BLaER1 (cell line): Measurements from ENCODE around the gene MAP2K3.
"Not testable (repeated sequence)": the region's sequence is repeated elsewhere in the genome, so short reads cannot be mapped to it uniquely, and the experiment has no call there.

ENCODE experiments used
- H3K27ac ChIP-seq: shearing (Covaris generic); formaldehyde crosslinking; 2 replicates; pipeline ENCODE4 v1.8.1; 2022
- H3K27me3 ChIP-seq: shearing (Covaris generic); formaldehyde crosslinking; 2 replicates; pipeline ENCODE4 v1.8.1; 2022
- H3K36me3 ChIP-seq: shearing (Covaris generic); formaldehyde crosslinking; 2 replicates; pipeline ENCODE4 v1.8.1; 2022
- H3K4me1 ChIP-seq: shearing (Covaris generic); formaldehyde crosslinking; 2 replicates; pipeline ENCODE4 v1.8.1; 2022
- H3K4me2 ChIP-seq: shearing (Covaris generic); formaldehyde crosslinking; 2 replicates; pipeline ENCODE4 v1.8.1; 2022
- H3K4me3 ChIP-seq: shearing (Covaris generic); formaldehyde crosslinking; 2 replicates; pipeline ENCODE4 v1.8.1; 2022
- H3K9ac ChIP-seq: shearing (Covaris generic); formaldehyde crosslinking; 2 replicates; pipeline ENCODE4 v1.8.1; 2022
- H3K9me3 ChIP-seq: shearing (Covaris generic); formaldehyde crosslinking; 2 replicates; pipeline ENCODE4 v1.8.1; 2022
- H4K20me1 ChIP-seq: shearing (Covaris generic); formaldehyde crosslinking; 2 replicates; pipeline ENCODE4 v1.8.1; 2022
- Cebpa-rat ChIP-seq: shearing (Covaris generic); IDR thresholded peaks from 2 replicates; pipeline ENCODE4 v1.8.1; 2022

Gene MAP2K3

DNA sequence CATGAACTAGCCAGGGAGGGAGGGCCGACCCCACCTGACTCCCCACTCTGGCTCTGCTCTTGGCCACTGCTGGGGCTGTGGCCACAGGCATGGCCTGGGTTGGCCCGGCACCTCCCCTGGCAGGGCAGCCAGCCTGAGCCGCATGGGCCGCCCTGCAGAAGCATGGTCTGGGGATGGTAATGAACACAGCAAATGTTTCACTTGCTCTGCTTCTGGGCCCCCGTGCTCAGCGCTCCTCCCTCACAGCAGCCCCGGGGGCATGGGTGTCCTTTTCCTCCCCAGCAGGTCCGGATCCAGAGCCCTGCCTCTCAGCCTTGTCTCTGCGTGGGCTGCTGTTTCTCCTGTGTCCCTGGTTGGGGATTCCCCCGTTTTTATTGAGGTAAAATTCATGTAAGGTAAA, 60.7 kb downstream of the MAP2K3 start:
- Histone ChIP-seq H3K4me1 (peaks cover 70% of the 10 kb centered on the region), H3K9ac (peak overlapping the region; percentile 67), H4K20me1 (no peaks in the 10 kb centered on the region), H3K4me3 (peak overlapping the region; percentile 39; the same call in 1 of the 2 replicates), H3K9me3 (no peaks in the 10 kb centered on the region), H3K4me2 (peak overlapping the region; percentile 81), H3K27me3 (no peaks in the 10 kb centered on the region), H3K36me3 (no peaks in the 10 kb centered on the region), H3K27ac (peak overlapping the region; percentile 79)
- TF ChIP-seq Cebpa-rat = no peak

- H3K36me3 ChIP-seq, H3K9me3 ChIP-seq, H4K20me1 ChIP-seq, H3K9ac ChIP-seq, H3K4me2 ChIP-seq, H3K27ac ChIP-seq, H3K27me3 ChIP-seq, H3K4me3 ChIP-seq: not testable (repeated sequence)
- H3K4me1 ChIP-seq = peaks cover 73% of the 10 kb centered on the region
These were observed 61.6 kb downstream of the MAP2K3 start for GRCh38 chr17:21346107-21346506.

DNA sequence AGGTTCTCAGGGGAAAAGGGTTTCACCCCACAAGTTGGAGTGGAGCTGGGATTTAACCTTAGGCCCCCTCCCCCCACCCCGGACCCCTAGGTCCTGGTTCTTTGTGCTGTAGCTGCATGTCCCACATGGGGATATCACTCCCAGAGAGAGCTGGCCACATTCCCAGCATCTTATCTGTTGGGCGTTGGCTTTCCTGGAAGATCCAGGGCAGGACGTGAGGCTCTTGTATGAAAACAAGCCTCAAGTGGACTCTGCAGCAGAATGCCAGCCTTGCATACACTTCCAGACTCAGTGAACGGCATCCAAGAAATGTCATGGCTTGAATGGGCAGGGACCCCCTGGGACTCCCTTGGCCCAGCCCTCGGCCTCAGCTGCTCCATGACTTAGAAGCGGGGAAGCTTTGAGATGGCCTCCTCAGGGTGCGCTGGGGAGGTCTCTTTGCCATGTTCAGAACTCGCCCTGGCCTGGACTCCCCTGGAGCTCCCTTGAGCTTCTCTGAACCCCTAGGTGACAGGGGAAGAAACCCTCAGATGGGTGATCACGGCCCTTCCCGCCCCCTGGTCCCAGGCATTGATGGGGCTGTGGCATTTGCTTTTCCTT, 62.2 kb downstream of the MAP2K3 start:
- H4K20me1 ChIP-seq, H3K36me3 ChIP-seq, H3K9me3 ChIP-seq, H3K9ac ChIP-seq, H3K4me3 ChIP-seq, H3K27me3 ChIP-seq: not testable (repeated sequence)
- peaks cover 73% of the 10 kb centered on the region for H3K4me1 ChIP-seq
- peak overlapping the region; percentile 63 for H3K4me2 ChIP-seq
- H3K27ac ChIP-seq = peak overlapping the region; percentile 65

DNA sequence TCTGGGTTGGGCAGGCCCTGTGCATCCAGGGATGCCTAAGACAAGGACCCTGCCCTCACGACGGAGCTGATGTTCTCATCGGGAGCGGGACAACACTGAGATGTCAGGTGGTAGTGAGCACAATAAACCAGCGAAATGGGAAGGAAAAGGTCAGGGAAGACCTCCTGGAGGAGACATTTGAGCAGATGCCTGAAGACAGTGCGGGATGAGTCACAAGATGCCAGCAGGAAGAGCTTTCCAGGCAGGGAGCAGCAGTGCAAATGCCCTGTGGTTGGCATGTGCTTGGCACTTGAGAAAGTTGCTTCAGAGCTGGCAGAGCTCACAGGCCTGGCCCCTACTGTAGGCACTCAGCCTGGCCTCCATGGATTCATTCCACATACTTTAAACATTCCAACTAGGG, 63.1 kb downstream of the MAP2K3 start:
- H3K4me3 ChIP-seq, H3K27me3 ChIP-seq, H3K27ac ChIP-seq, H3K9ac ChIP-seq, H3K4me2 ChIP-seq, H3K9me3 ChIP-seq, H4K20me1 ChIP-seq, H3K36me3 ChIP-seq: not testable (repeated sequence)
- H3K4me1 ChIP-seq = peaks cover 76% of the 10 kb centered on the region

GRCh38 chr17:21348081-21348925, 63.8 kb downstream of the MAP2K3 start:
- H4K20me1 ChIP-seq, H3K36me3 ChIP-seq, H3K27me3 ChIP-seq, H3K9me3 ChIP-seq, H3K9ac ChIP-seq, H3K4me3 ChIP-seq: not testable (repeated sequence)
- Histone ChIP-seq H3K27ac (peak overlapping the region; percentile 65; the same call in 1 of the 2 replicates), H3K4me1 (peaks cover 80% of the 10 kb centered on the region), H3K4me2 (peak overlapping the region; percentile 50)

DNA sequence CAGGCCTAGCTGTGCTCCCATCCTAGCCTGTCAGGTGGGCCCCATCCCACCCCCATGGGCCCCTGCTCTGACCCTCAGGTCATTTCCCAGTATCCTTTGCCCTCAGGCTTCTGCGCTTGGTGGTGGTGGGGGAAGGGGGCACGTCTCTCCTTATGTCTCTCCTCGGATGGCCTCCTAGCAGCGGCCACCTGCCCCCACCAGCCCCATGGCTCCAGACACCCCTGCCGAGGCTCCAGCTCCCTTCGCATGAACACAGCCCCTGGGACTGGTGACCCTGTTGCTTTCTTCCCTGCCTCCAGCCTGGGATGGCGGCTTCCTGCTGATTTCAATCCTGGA, 64.4 kb downstream of the MAP2K3 start:
- not testable (repeated sequence) for H3K4me3 ChIP-seq, H3K27me3 ChIP-seq, H4K20me1 ChIP-seq, H3K36me3 ChIP-seq, H3K9ac ChIP-seq, H3K9me3 ChIP-seq
- Histone ChIP-seq H3K27ac (0 out of 2 replicates have a peak overlapping the region, but pooled peaks have one; percentile 65), H3K4me1 (peaks cover 79% of the 10 kb centered on the region), H3K4me2 (peak overlapping the region; percentile 50)

DNA sequence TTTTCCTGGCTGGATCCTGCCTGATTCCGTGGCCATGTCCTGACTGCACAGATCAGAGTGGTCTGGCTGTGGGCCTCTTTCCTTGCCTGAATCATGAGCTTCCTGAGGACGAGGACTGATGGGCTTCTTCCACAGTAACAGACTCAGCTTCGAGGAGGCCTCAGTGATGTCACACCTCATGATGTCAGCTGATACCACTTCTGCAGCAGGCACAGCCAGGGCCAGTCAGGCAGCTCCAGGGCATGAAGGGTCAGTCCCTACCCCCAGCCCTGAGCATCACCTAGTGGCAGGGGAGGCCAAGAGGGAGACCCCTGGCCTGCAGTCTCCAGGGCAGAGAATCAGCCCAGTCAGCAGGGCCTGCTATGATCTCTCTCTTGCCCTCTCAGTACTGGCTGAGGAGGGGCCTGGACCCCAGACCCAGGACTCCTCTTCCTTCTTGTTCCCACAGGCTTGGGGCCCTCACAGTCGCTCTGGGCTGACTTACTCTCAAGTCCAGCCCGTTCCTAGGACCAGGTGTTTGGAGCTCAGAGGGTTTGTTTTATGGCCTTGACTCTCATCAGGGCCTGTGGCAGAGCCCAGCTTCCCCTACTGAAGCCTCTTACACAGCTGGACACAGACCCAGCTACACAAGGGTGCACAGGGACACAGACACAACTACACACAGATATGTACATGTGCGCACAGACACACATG, 65.0 kb downstream of the MAP2K3 start:
- not testable (repeated sequence) for H3K36me3 ChIP-seq, H4K20me1 ChIP-seq, H3K9me3 ChIP-seq, H3K4me3 ChIP-seq, H3K27me3 ChIP-seq
- Histone ChIP-seq H3K9ac (peak overlapping the region; percentile 69), H3K4me1 (peaks cover 74% of the 10 kb centered on the region), H3K27ac (peak overlapping the region; percentile 91), H3K4me2 (peak overlapping the region; percentile 81)

DNA sequence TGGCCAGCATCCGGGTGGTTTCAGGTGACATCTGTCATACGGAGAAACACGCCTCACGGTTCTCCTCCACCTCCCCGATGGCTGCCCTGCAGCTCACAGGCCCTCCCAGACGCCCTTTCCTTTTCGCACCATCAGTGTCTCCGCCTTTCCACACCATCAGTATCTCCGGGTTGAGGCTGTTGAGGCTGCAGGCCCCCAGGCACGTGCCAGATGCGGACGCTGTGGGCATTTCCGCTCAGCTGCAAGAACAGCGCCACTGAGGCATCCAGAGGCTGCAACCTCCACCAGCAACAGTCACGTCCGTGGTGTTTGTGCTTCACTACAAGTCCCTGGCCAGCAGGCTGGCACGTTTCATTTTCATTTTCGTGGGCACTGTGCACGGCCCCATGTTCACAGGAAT, 66.0 kb downstream of the MAP2K3 start:
- H3K9ac ChIP-seq = 0 out of 2 replicates have a peak overlapping the region, but pooled peaks have one; percentile 29
- peaks cover 65% of the 10 kb centered on the region for H3K4me1 ChIP-seq
- not testable (repeated sequence) for H3K4me3 ChIP-seq, H3K27me3 ChIP-seq, H3K9me3 ChIP-seq, H4K20me1 ChIP-seq, H3K36me3 ChIP-seq
- peak overlapping the region; percentile 66 for H3K27ac ChIP-seq
- peak overlapping the region; percentile 70 for H3K4me2 ChIP-seq

DNA sequence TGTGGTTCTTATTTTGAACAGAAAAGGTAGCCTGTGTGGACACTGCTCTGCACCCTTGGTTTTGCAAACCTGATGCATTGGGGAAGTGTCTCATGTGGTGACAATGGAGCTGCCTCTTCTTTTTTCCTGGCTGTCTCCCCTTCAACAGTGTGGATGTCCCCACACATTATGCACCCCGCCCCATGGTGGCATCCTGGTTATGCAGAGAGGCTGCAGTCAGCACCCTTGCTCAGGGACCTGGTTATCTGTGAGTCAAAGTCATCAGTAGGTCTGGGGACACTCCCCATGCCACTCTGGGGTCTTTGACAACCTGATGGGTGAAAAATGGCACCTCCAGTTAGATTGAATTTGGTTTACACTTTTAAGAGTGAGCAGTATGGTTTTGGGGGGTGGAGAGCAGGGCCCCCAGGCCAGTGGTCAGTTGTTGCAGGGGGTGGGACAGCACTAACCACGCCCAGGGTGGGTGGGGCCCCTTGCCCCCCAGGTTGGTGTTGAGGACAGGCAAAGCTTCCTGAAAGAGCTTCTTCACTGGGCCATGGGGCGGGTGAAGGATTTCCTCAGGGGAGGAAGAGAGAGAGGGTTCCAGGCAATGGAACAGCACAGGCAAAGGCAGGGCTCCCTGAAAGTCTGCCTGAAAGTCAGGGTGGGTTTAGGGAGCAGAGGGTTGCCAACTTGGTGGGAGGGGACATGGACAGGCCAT, 67.0 kb downstream of the MAP2K3 start:
- peak overlapping the region; percentile 70 for H3K4me2 ChIP-seq
- no peaks in the 10 kb centered on the region for H3K9me3 ChIP-seq
- no peaks in the 10 kb centered on the region for H4K20me1 ChIP-seq
- H3K4me1 ChIP-seq = peaks cover 63% of the 10 kb centered on the region
- no peak for TF ChIP-seq Cebpa-rat
- H3K9ac ChIP-seq = no peak overlapping the region
- no peaks in the 10 kb centered on the region for H3K27me3 ChIP-seq
- peak overlapping the region; percentile 66 for H3K27ac ChIP-seq
- no peak overlapping the region for H3K4me3 ChIP-seq
- no peaks in the 10 kb centered on the region for H3K36me3 ChIP-seq
